Keratinocyte (primary cell): ENCODE data around the gene WDR4. TPM values are rescaled to one million over a fixed set of nuclear protein-coding genes. Genes with fewer than 3 reads are reported as not detected.

ENCODE experiments used
- DNase-seq: peaks from one replicate; pipeline ENCODE4 v3.0.0-alpha.2; 2011; ENCODE audit warnings: low read depth, missing footprints, low spot score
- FAIRE-seq: peaks from 2 replicates; lab custom pipeline; 2011; peaks lifted over from hg19 to GRCh38; lab: Jason Lieb, UNC
- H2AFZ ChIP-seq: 2 replicates; pipeline ENCODE4 v1.6.0; 2012; ENCODE audit warnings: low read length, control low read depth, inconsistent platforms; ENCODE audit not compliant: control insufficient read depth
- H3K27ac ChIP-seq: 2 replicates; pipeline ENCODE4 v1.5.1; 2011; ENCODE audit warnings: low read length; ENCODE audit not compliant: control insufficient read depth, insufficient read depth
- H3K27me3 ChIP-seq: 3 replicates; pipeline ENCODE4 v1.6.0; 2011; ENCODE audit warnings: low read length; ENCODE audit not compliant: control insufficient read depth, insufficient read depth; ENCODE audit errors: extremely low read depth
- H3K36me3 ChIP-seq, 2 experiments: 2 replicates in 1 of 2; 3 replicates in 1 of 2; pipeline ENCODE4 v1.5.1; 2011; ENCODE audit warnings: low read length in 2 of 2, mild to moderate bottlenecking in 1 of 2; ENCODE audit not compliant: control insufficient read depth in 2 of 2, insufficient read depth in 2 of 2; ENCODE audit errors: extremely low read depth in 1 of 2
- H3K4me1 ChIP-seq: 3 replicates; pipeline ENCODE4 v1.5.1; 2011; ENCODE audit warnings: low read length; ENCODE audit not compliant: control insufficient read depth, insufficient read depth; ENCODE audit errors: extremely low read depth
- H3K4me2 ChIP-seq: 3 replicates; pipeline ENCODE4 v1.6.0; 2011; ENCODE audit warnings: low read depth, low read length; ENCODE audit not compliant: control insufficient read depth, insufficient read depth; ENCODE audit errors: extremely low read depth
- H3K4me3 ChIP-seq, 3 experiments: fragments of 200-600 bp in 1 of 3; sonication (generic) in 1 of 3; 2 replicates in 2 of 3; 3 replicates in 1 of 3; pipeline ENCODE4 v1.5.1; 2011 to 2016; ENCODE audit warnings: low read length in 3 of 3, mild to moderate bottlenecking in 3 of 3, control low read depth in 2 of 3, inconsistent platforms in 1 of 3, low read depth in 1 of 3, mixed read lengths in 1 of 3, mixed run types in 1 of 3, moderate library complexity in 1 of 3; ENCODE audit not compliant: control insufficient read depth in 2 of 3, insufficient read depth in 2 of 3; ENCODE audit errors: extremely low read depth in 1 of 3
- H3K79me2 ChIP-seq: 2 replicates; pipeline ENCODE4 v1.6.0; 2012; ENCODE audit warnings: low read length; ENCODE audit not compliant: control insufficient read depth, insufficient read depth
- H3K9ac ChIP-seq: 3 replicates; pipeline ENCODE4 v1.6.0; 2011; ENCODE audit warnings: low read length; ENCODE audit not compliant: control insufficient read depth, insufficient read depth; ENCODE audit errors: extremely low read depth
- H3K9me1 ChIP-seq: 3 replicates; pipeline ENCODE4 v1.6.0; 2011; ENCODE audit warnings: low read length; ENCODE audit not compliant: control insufficient read depth, insufficient read depth; ENCODE audit errors: extremely low read depth
- H3K9me3 ChIP-seq: 2 replicates; pipeline ENCODE4 v1.5.1; 2012; ENCODE audit warnings: low read depth, low read length; ENCODE audit not compliant: control insufficient read depth
- H4K20me1 ChIP-seq: 3 replicates; pipeline ENCODE4 v1.6.0; 2011; ENCODE audit warnings: low read length; ENCODE audit not compliant: control insufficient read depth, insufficient read depth; ENCODE audit errors: extremely low read depth
- CTCF ChIP-seq, 3 experiments: IDR thresholded peaks in 1 of 3; conservative IDR thresholded peaks in 1 of 3; optimal IDR thresholded peaks in 1 of 3; 2 replicates in 2 of 3; 3 replicates in 1 of 3; pipeline versions ENCODE3 to v1.5.1; 2011; ENCODE audit warnings: low read length in 3 of 3, mild to moderate bottlenecking in 3 of 3, moderate library complexity in 2 of 3, control low read depth in 1 of 3, inconsistent platforms in 1 of 3; ENCODE audit not compliant: insufficient read depth in 2 of 3; ENCODE audit errors: extremely low read depth in 1 of 3
- EZH2 ChIP-seq: IDR thresholded peaks from one replicate; pipeline ENCODE4 v1.6.1; 2012; ENCODE audit warnings: inconsistent platforms, mild to moderate bottlenecking, low read length, moderate library complexity
- dilution Hi-C: fragments of 300-500 bp; cut with MboI; formaldehyde crosslinking; loops from one replicate; pipeline ENCODE4 v1.7.0; 2020; ENCODE audit warnings: low sequenced_read_pairs; ENCODE audit not compliant: extremely low pct_ligation_motif_present
- polyA plus RNA-seq, 5 experiments: library from polyadenylated mRNA; depleted of rRNA in 3 of 5; stranded (reverse) in 3 of 5; stranded (forward) in 1 of 5; unstranded in 1 of 5; fragments of >200 nt; gene quantifications; 1 replicate in 1 of 5; 2 replicates in 3 of 5; 3 replicates in 1 of 5; pipeline versions ENCODE4 v1.2.1 to v1.2.3, GENCODE V29; 2011 to 2012; ENCODE audit warnings: missing spikeins in 2 of 5, low read depth in 1 of 5, low replicate concordance in 1 of 5

WDR4 gene
- polyA plus RNA-seq, 1 donor (not counting 4 experiments of a cell fraction or from before 2014, with no cell fraction given): 14.9 TPM

GRCh38 chr21:42837421-42838211, 41.7 kb downstream of the WDR4 start:
- dilution Hi-C loops: no loop called here
- H2AFZ ChIP-seq: no peak overlapping the region
- H3K27me3 ChIP-seq: no peaks in the 10 kb centered on the region
- no peak overlapping the region for H3K9ac ChIP-seq
- H3K36me3 ChIP-seq: peaks cover 20 to 23% of the 10 kb centered on the region in 2 experiments
- H3K27ac ChIP-seq: no peak overlapping the region
- H3K79me2 ChIP-seq: no peaks in the 10 kb centered on the region
- TF ChIP-seq CTCF (optimal IDR thresholded peaks at IDR 0.05 in 1 of 3, IDR thresholded peaks at IDR 0.05 in 1 of 3, conservative IDR thresholded peaks at IDR 0.05 in 1 of 3; ENCODE audit: extremely low read depth in 1 of 3, insufficient read depth in 2 of 3, low read length in 3 of 3) (no peak), EZH2 (no peak)
- no peaks in the 10 kb centered on the region for H3K4me1 ChIP-seq
- H3K9me3 ChIP-seq: no peaks in the 10 kb centered on the region
- H4K20me1 ChIP-seq: peaks cover 9% of the 10 kb centered on the region
- H3K4me3 ChIP-seq: no peak overlapping the region
- H3K4me2 ChIP-seq: no peak overlapping the region
- no peak for DNase-seq
- H3K9me1 ChIP-seq: peaks cover 2% of the 10 kb centered on the region
- no peak for FAIRE-seq

- H3K9ac ChIP-seq: no peak overlapping the region
- H3K79me2 ChIP-seq: no peaks in the 10 kb centered on the region
- TF ChIP-seq EZH2 (no peak), CTCF (optimal IDR thresholded peaks at IDR 0.05 in 1 of 3, IDR thresholded peaks at IDR 0.05 in 1 of 3, conservative IDR thresholded peaks at IDR 0.05 in 1 of 3; ENCODE audit: extremely low read depth in 1 of 3, insufficient read depth in 2 of 3, low read length in 3 of 3) (no peak)
- dilution Hi-C loops: no loop called here
- H3K27me3 ChIP-seq: no peaks in the 10 kb centered on the region
- no peak overlapping the region for H3K4me2 ChIP-seq
- H2AFZ ChIP-seq: no peak overlapping the region
- H3K36me3 ChIP-seq: peaks cover 17 to 19% of the 10 kb centered on the region in 2 experiments
- peaks cover 9% of the 10 kb centered on the region for H4K20me1 ChIP-seq
- H3K9me1 ChIP-seq: peaks cover 2% of the 10 kb centered on the region
- no peaks in the 10 kb centered on the region for H3K4me1 ChIP-seq
- H3K9me3 ChIP-seq: no peaks in the 10 kb centered on the region
- no peak overlapping the region for H3K4me3 ChIP-seq
- H3K27ac ChIP-seq: no peak overlapping the region
- FAIRE-seq (no peak), DNase-seq (no peak)
These were observed 42.5 kb downstream of the WDR4 start for GRCh38 chr21:42836767-42837301.
